Ishikawa (cell line): ENCODE measurements around the gene CTDP1.

Source experiments
- CEBPB ChIP-seq: IDR thresholded peaks from 2 replicates; pipeline ENCODE4 v1.6.1; 2012
- CREB1 ChIP-seq: IDR thresholded peaks from 2 replicates; pipeline ENCODE4 v1.6.1; 2012; ENCODE audit warnings: low read depth
- EGR1 ChIP-seq: IDR thresholded peaks from 2 replicates; pipeline ENCODE4 v1.6.1; 2012
- EP300 ChIP-seq: IDR thresholded peaks from 2 replicates; pipeline ENCODE4 v1.6.1; 2012; ENCODE audit warnings: borderline replicate concordance
- FOXM1 ChIP-seq: IDR thresholded peaks from 2 replicates; pipeline ENCODE4 v1.6.1; 2012; ENCODE audit warnings: low read depth, borderline replicate concordance
- MAX ChIP-seq: IDR thresholded peaks from 2 replicates; pipeline ENCODE4 v1.6.1; 2012
- NFIC ChIP-seq: IDR thresholded peaks from 2 replicates; pipeline ENCODE4 v1.6.1; 2012
- RAD21 ChIP-seq: IDR thresholded peaks from 2 replicates; pipeline ENCODE4 v1.6.1; 2012; ENCODE audit warnings: low read depth
- REST ChIP-seq: IDR thresholded peaks from 2 replicates; pipeline ENCODE4 v1.6.1; 2012; ENCODE audit warnings: low read depth, mild to moderate bottlenecking
- TAF1 ChIP-seq: IDR thresholded peaks from 2 replicates; pipeline ENCODE4 v1.6.1; 2012; ENCODE audit warnings: low read depth, mild to moderate bottlenecking
- TCF12 ChIP-seq: IDR thresholded peaks from 2 replicates; pipeline ENCODE4 v1.6.1; 2012; ENCODE audit warnings: low read depth
- TEAD4 ChIP-seq: IDR thresholded peaks from 2 replicates; pipeline ENCODE4 v1.6.1; 2012
- USF1 ChIP-seq: IDR thresholded peaks from 2 replicates; pipeline ENCODE4 v1.6.1; 2012
- YY1 ChIP-seq: IDR thresholded peaks from 2 replicates; pipeline ENCODE4 v1.6.1; 2012; ENCODE audit warnings: low read depth
- ZBTB7A ChIP-seq: IDR thresholded peaks from 2 replicates; pipeline ENCODE4 v1.6.1; 2012; ENCODE audit warnings: low read depth

CTDP1 gene

GRCh38 chr18:79714531-79715240 is 35.1 kb downstream of the CTDP1 start:
- TF ChIP-seq MAX, result no peak
- no peak for TF ChIP-seq TCF12
- TF ChIP-seq EP300, result no peak
- no peak for TF ChIP-seq TAF1
- TF ChIP-seq EGR1, result no peak
- TF ChIP-seq RAD21, result no peak
- no peak for TF ChIP-seq TEAD4
- TF ChIP-seq YY1, result no peak

- TF ChIP-seq EGR1 (no peak), TAF1 (no peak), CEBPB (no peak), TCF12 (no peak), MAX (no peak), REST (no peak), CREB1 (no peak), NFIC (no peak), YY1 (no peak)
Measured at GRCh38 chr18:79715280-79715679, 35.7 kb downstream of the CTDP1 start.

- no peak for TF ChIP-seq REST
- TF ChIP-seq RAD21, result no peak
- no peak for TF ChIP-seq TAF1
Measured at GRCh38 chr18:79717059-79717458, 37.5 kb downstream of the CTDP1 start.

GRCh38 chr18:79717555-79718074 is 38.0 kb downstream of the CTDP1 start:
- TF ChIP-seq TEAD4, result no peak
- TF ChIP-seq CEBPB, result no peak
- no peak for TF ChIP-seq RAD21

- TF ChIP-seq REST, result no peak
- no peak for TF ChIP-seq TAF1
- TF ChIP-seq NFIC, result no peak
- TF ChIP-seq FOXM1, result no peak
Measured at GRCh38 chr18:79718126-79718525, 38.5 kb downstream of the CTDP1 start.

GRCh38 chr18:79718878-79719477 is 39.4 kb downstream of the CTDP1 start:
- TF ChIP-seq EGR1 (no peak), RAD21 (no peak), NFIC (no peak), YY1 (no peak), USF1 (no peak), ZBTB7A (no peak), MAX (no peak), TAF1 (no peak), CREB1 (no peak), FOXM1 (no peak), EP300 (no peak)
